ENCODE results near the gene AP4E1. TPM values are rescaled to one million over a fixed set of nuclear protein-coding genes. Genes with fewer than 3 reads are reported as not detected.

AP4E1 gene
- total and polyA plus RNA-seq, 2 of the 4 experiments (the other 2 are of a cell fraction): 3.1 to 6.8 TPM

DNA sequence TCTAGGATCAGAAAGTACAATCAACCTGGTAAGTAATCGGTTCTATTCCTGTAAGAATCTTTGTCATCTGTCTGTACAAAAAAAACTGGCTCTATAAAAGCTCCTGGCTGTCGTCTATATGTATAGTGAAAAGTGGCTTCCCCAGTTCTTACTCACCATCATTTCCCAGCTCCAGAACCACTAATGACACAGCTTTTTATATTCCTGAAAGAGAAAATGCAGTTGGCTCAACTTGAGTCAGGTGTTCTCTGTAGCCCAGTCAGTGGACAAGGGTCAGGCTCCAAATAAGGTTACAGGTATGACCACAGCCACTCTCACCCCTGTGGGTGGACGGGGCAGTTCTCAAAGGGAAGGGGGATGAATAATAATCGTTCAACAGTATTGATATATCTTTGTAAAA lies 85.1 kb downstream of the AP4E1 start:
- Histone ChIP-seq H2AK5ac (ENCODE audit: low read depth, low read length) (no peak overlapping the region), H3K4me3 (ENCODE audit: insufficient read depth, low read depth, low read length) (no peak overlapping the region), H4K8ac (ENCODE audit: low read depth in 2 of 2, low read length in 2 of 2) (no peak overlapping the region), H4K5ac (ENCODE audit: low read depth, low read length) (no peak overlapping the region), H2BK20ac (ENCODE audit: low read depth, low read length) (no peak overlapping the region), H3K27ac (ENCODE audit: insufficient read depth, low read length) (no peak overlapping the region), H3K4me1 (ENCODE audit: control insufficient read depth, insufficient read depth, low read length) (no peaks in the 10 kb centered on the region), H3K36me3 (ENCODE audit: control insufficient read depth, insufficient read depth, low read length) (peaks cover 12% of the 10 kb centered on the region), H3K9ac (ENCODE audit: low read depth, low read length) (no peak overlapping the region), H3K56ac (ENCODE audit: extremely low read depth, insufficient read depth, low read length) (no peak overlapping the region), H3K4me2 (ENCODE audit: low read depth, low read length) (no peak overlapping the region), H2BK120ac (ENCODE audit: low read depth, low read length) (no peak overlapping the region), H2AFZ (replicated peaks; ENCODE audit: low read length, poor library complexity) (no peak overlapping the region), H2BK5ac (ENCODE audit: low read depth, low read length, poor library complexity, severe bottlenecking) (no peak overlapping the region), H3K79me1 (ENCODE audit: low read depth in 1 of 2, low read length in 2 of 2) (peaks cover 7 to 12% of the 10 kb centered on the region in 2 experiments; a peak in 3 of 4 replicates), H2BK15ac (ENCODE audit: low read depth, low read length) (no peak overlapping the region), H3K27me3 (ENCODE audit: control insufficient read depth, insufficient read depth, low read length) (no peaks in the 10 kb centered on the region), H3K18ac (ENCODE audit: low read depth, low read length) (no peak overlapping the region), H4K91ac (ENCODE audit: insufficient read depth, low read depth, low read length) (no peak overlapping the region), H3K14ac (replicated peaks; ENCODE audit: low read depth, low read length) (no peak overlapping the region), H3K9me3 (ENCODE audit: control insufficient read depth, insufficient read depth, low read length) (no peaks in the 10 kb centered on the region), H3K9me1 (ENCODE audit: insufficient read depth, low read length) (no peaks in the 10 kb centered on the region), H3K23ac (ENCODE audit: low read depth, low read length) (no peak overlapping the region), H4K20me1 (ENCODE audit: insufficient read depth, low read length) (peaks cover 4% of the 10 kb centered on the region; the same call in 1 of the 2 replicates), H2AK9ac (replicated peaks; ENCODE audit: low read depth, low read length, poor library complexity) (no peak overlapping the region), H3K4ac (ENCODE audit: low read depth, low read length) (no peak overlapping the region)
- ATAC-seq (ENCODE audit: low read depth) (no peak), DNase-seq (peak; percentile 47)
- CTCF ChIA-PET: no interaction called here
- BruUV-seq (replicated peaks): no TSS peak
- intact Hi-C loops (cut with micrococcal nuclease) (loop anchor here (5.0 kb wide), 1 partner anchor 46 kb away; no protein-coding TSS in a partner anchor), in situ Hi-C loops (cut with MboI; ENCODE audit: low sequenced_read_pairs) (no loop called here), dilution Hi-C loops (cut with HindIII; ENCODE audit: low sequenced_read_pairs, unreplicated experiment) (no loop called here)
- no CpG with 5 or more reads among the region's 4 CpGs for WGBS, 2 experiments (ENCODE audit: extremely low coverage in 2 of 2, insufficient read length in 1 of 2)
- TF ChIP-seq MAFK (IDR thresholded peaks at IDR 0.05; ENCODE audit: low read depth, low read length): no peak
- TF ChIP-seq CEBPB (IDR thresholded peaks at IDR 0.05; ENCODE audit: low read depth, low read length): no peak
- TF ChIP-seq, protein P1, sequence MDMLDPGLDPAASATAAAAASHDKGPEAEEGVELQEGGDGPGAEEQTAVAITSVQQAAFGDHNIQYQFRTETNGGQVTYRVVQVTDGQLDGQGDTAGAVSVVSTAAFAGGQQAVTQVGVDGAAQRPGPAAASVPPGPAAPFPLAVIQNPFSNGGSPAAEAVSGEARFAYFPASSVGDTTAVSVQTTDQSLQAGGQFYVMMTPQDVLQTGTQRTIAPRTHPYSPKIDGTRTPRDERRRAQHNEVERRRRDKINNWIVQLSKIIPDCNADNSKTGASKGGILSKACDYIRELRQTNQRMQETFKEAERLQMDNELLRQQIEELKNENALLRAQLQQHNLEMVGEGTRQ (IDR thresholded peaks at IDR 0.05; ENCODE audit: low read depth, low read length): no peak
- no peak for TF ChIP-seq BHLHE40 (IDR thresholded peaks at IDR 0.05; ENCODE audit: low read depth, low read length)
- no peak for TF ChIP-seq NFE2L2 (IDR thresholded peaks at IDR 0.05; ENCODE audit: low read depth, low read length)
- no peak for TF ChIP-seq SMC3 (IDR thresholded peaks at IDR 0.05; ENCODE audit: low read depth, low read length)
- no peak for TF ChIP-seq RFX5 (IDR thresholded peaks at IDR 0.05; ENCODE audit: low read depth, low read length)
- TF ChIP-seq MAZ (IDR thresholded peaks at IDR 0.05; ENCODE audit: borderline replicate concordance, low read depth, low read length): no peak
- no peak for TF ChIP-seq POLR2A (IDR thresholded peaks at IDR 0.05; ENCODE audit: low read depth, low read length)
- POLR2A ChIA-PET (ENCODE audit: unreplicated experiment): no interaction called here

Data from IMR-90 (cell line).